HG03520 (cell line): ENCODE data around the gene KHDRBS1.
"Not testable (repeated sequence)": the region's sequence is repeated elsewhere in the genome, so short reads cannot be mapped to it uniquely, and the experiment has no call there.

Experiments used
- ATAC-seq: cut with Tn5 transposase; IDR thresholded peaks from one replicate; pipeline ENCODE4 v1.9.1; 2021; ENCODE audit warnings: mild to moderate bottlenecking, moderate library complexity; ENCODE audit not compliant: unreplicated experiment

Gene KHDRBS1, protein sequence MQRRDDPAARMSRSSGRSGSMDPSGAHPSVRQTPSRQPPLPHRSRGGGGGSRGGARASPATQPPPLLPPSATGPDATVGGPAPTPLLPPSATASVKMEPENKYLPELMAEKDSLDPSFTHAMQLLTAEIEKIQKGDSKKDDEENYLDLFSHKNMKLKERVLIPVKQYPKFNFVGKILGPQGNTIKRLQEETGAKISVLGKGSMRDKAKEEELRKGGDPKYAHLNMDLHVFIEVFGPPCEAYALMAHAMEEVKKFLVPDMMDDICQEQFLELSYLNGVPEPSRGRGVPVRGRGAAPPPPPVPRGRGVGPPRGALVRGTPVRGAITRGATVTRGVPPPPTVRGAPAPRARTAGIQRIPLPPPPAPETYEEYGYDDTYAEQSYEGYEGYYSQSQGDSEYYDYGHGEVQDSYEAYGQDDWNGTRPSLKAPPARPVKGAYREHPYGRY

GRCh38 chr1:32013386-32014198 lies at the start of gene KHDRBS1:
Gene KHDRBS1 (plus strand): TSS chr1:32013868. CDS start chr1:32013996, 128 bp downstream.
- peak; percentile 79 for ATAC-seq

DNA sequence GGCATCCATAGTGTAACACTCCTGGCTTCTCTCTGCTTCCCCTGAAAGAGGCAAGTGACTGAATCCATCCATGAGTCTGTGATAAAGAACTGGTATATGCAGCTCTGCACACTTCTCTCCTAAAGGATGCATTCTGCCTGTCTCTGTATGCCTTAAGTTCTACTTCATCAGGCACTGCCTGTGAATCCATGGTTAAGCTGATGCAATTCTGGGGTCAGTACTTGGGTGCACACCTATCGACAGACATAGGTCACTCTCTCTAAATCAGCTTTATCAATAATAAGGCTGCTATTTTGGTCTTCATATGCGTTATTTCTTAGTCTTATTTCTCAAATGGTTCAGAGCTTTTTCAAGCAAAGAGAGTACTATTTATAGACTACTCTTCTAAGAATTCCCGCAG lies 42.8 kb upstream of the KHDRBS1 start:
- no peak for ATAC-seq

DNA sequence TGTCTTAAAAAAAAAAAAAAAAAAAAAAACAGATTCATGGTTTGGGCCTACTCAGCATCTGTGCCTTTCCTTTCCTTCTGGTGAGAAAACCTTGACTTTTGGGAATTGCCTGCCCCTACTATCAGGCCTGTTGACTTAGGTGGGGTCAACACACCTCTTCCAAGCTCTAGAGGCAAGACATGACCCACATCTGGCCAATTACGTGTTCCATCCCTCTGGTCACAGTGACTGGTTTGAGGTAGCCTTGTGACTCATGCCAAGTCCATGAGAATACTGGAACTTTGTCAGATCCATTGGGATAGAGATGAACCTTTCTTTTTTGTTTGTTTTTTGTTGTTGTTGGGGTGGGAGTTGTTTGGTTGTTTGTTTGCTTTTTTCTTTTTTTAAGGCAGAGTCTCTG lies 37.3 kb upstream of the KHDRBS1 start:
- ATAC-seq: no peak

DNA sequence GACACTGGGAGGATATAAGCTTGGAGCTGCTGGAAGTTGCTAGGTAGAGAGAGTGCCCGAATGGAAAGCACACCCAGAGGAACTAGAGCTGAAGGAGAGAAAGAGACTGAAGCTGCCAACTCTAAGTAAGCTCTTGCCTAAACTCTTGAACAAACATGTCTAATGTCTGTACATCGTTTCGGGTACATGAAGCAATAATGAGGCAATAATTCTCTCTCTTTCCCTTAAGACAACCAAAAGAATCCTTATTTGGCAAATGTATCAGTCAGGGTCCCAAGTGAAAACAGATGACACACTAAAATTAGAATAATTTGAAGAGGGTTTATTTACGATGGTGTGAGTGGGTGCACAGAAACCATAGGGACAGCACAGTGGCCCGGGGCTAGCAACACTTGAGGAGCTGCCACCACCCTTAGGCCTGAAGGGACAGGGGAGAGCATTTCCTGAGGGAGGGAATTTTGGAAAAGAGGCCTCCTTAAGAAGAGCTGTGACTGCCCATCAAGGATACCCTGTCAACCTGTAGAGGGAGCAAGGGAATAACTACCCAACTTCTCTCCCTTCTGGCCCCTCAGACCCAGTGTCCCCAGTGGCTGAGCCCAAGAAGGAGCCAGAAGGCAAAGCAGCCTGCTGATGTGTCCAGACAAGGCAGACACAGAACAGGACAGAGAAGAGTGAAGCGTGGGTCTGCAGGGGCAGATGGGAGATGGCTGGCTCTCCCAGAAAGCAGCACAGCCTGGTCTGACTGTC lies 36.1 kb upstream of the KHDRBS1 start:
- no peak for ATAC-seq

DNA sequence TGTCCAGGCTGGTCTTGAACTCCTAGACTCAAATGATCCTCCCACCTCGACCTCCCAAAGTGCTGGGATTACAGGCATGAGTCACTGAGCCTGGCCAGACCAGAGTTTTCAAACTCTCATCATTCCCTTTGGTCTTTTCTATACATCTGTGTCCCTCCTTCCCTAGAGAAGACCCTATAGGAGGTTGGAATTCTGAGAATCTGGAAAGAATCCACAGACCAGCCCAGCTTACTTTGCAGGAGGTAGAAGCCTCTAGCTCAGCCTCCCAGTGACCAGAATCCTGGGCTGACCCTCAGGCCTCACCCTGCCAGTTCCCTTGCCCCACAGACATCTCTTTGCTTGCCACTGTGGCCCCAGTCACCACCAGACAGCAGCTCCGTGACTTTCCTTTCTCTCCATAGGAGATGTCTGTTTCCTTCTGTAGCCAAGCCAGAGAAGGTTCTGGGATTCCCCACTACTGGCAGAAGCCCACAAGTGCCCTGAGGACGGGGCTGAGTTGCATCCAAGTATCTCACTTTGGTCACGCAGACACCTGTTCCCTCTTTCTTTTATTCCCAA lies 34.7 kb upstream of the KHDRBS1 start:
- no peak for ATAC-seq

DNA sequence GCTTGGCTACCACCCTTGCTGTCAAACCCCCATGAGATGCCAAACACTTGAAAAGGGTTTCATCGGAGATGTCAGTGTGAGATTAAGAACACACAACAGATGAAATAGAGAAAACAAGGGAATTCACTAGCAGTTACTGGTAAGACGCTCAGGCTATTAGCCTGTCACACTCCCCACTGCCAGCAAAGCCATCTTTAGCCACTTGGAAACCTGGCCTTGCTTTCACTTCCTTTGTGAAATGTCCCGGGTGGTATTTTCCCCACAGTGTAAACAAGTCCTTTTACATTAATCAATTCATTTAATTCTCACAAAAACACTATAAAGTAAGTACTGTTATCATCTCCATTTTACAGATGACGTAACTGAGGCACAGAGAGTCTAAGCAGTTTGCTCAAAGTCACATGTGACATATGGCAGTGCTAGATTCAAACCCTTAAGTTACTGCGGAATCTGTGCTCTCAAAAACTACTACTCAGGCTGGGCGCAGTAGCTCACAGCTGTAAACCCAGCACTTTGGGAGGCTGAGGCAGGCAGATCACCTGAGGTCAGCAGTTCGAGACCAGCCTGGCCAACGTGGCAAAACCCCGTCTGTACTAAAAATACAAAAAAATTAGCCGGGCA lies 32.7 kb upstream of the KHDRBS1 start:
- ATAC-seq: no peak

DNA sequence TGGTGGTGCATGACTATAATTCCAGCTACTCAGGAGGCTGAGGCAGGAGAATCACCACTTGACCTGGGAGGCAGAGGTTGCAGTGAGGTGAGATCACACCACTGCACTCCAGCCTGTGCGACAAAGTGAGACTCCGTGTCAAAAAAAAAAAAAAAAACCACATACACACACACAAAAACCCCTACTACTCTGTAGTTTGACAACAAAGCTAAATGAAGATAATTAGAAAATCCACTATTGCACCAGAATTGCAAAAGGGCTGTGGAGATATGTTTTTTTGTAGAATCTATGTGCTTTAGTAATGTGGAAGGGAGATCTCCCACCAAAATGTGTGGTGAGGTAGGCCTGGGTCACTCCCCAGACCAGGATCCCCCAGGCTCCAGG lies 32.2 kb upstream of the KHDRBS1 start:
- ATAC-seq: no peak

GRCh38 chr1:31981972-31982371 lies 31.7 kb upstream of the KHDRBS1 start:
- no peak for ATAC-seq

DNA sequence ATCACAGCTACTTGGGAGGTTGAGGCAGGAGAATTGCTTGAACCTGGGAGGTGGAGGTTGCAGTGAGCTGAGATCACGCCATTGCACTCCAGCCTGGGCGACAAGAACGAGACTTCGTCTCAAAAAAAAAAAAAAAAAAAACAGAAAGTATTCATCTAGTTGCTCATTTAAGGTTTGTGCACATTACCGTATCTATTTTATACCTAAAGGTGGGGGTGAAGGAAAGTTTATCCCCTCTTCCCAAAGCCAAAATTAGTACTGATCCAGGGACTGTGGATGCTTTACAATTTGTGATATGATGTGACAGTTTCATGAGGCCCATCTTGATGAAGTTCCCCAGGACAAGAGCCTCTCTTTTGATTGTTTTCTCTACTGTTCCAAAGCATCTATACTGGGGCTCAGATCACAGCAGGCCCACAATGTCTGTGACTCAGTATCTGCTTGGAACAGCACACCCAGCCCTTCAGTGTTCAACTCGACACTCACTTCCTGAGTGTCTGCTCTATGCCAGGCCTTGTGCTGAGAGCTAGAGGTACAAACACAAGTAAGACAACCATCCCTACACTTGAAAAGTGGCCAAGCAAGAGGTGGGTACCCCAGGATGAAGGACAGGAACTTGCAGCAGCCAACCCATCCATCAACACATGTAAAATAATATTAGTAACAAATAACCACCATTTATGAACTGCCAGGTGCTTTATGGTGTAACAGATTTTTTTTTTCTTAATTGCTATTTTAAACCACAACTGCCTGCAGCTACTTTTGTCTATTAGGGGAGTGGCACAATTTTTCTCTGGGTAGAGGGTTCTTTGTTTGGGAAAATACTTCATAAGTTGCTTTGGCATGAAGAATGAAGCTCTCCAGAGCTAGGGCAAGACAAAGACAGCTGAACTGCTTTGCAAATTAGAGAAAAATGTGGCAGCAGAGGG lies 29.0 kb upstream of the KHDRBS1 start:
- no peak for ATAC-seq

DNA sequence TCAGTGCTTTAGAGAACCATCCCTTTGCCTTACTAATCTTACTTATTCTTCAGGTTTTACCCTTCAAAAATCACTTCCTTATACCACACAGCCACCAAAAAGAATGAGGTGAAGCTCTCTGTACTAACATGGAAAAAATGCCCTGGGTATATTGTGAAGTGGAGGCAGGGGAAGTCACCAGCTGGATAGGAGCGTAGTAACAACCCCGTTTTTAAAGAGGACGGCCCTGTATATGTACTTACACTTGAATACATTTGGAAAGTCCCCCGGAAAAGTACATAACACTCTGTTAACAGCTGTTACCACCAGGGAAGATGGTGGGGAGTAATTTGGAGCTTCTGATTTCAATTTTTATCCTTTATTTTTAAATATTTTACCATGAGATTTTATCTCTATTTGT lies 28.2 kb upstream of the KHDRBS1 start:
- ATAC-seq: no peak

- ATAC-seq: no peak
Measured at GRCh38 chr1:31987135-31987619, 26.5 kb upstream of the KHDRBS1 start.

DNA sequence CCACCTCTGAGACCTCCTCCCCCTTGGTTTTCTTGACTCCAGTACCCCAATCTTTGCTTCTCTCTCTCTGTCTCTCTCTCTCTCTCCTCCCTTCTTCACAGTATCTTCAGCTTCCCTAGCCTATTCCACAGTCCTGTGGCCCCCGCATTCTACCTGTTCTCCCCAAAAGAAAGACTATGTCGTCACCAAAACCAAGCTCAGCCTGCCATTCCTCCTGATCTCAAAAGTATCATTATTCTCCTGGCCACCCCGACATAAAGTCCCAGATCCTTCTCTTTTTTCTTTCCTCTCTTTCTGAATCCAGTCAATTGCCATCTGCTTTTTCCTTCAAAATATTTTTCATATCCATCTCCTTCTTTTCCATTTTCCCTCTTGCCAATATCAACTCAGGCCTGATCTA lies 23.7 kb upstream of the KHDRBS1 start:
- ATAC-seq: no peak

DNA sequence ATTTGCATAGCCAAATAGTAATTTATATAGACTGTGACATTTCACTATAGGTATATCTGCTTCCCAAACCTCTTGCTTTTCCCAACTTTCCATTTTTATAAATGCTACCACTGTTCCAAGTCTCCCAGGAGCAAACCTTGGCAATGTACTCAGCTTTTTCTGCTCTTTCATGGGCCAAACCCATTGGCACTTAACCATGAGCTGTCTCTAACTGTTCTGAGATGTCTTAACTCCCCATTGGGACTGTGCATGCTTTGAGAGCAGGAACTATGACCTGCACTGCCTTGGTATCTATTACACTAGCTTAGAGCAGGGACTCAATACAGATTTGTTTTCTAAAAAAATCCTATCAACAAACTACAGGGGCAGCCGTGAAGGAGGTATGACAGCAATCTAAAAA lies 22.5 kb upstream of the KHDRBS1 start:
- no peak for ATAC-seq

DNA sequence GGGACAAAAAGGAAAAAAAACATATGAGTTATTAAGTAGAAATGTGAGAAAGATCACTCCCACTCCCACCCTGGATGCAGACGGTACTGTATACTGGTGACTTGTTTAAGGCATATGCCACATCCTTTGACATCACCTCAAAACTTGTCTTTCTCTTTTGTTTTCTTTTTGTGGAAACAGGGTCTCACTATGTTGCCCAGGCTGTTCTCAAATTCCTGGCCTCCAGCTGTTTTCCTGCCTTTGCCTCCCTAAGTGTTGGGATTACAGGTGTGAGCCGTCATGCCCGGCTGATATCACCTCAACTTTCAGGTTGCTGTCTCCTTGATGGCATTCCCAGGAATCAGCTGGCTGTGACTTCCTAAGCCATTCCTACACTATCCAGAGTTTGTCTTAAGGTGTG lies 18.4 kb upstream of the KHDRBS1 start:
- no peak for ATAC-seq

- not testable (repeated sequence) for ATAC-seq
Measured at GRCh38 chr1:31996121-31996520, 17.5 kb upstream of the KHDRBS1 start.

DNA sequence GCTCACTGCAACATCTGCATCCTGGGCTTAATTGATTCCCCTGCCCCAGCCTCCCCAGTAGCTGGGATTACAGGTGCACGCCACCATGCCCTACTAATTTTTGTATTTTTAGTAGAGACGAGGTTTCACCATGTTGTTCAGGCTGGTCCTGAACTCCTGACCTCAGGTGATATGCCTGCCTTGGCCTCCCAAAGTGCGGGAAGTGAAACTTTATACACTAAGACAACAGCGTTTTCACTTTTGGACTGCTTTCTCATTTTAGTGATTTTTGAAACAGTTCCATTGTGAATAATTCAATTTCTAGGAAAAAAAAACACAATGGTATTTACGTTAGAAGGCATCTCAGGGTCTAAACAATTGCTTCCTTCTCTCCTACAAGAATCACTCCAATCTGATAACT lies 11.8 kb upstream of the KHDRBS1 start:
- no peak for ATAC-seq

DNA sequence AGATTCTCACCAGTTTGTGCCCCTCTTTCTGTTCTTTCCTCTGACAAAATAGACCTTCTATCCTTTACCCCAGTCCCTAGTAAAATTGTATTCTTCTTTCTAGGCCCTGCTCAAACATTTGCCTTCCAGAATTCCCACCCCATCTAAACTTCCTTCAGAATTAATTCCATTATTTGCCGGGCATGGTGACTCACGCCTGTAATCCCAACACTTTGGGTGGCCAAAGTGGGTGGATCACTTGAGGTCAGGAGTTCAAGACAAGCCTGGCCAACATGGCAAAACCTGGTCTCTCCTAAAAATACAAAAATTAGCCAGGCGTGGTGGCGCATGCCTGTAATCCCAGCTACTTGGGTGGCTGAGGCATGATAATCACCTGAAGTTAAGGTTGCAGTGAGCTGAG lies 11.4 kb upstream of the KHDRBS1 start:
- not testable (repeated sequence) for ATAC-seq

DNA sequence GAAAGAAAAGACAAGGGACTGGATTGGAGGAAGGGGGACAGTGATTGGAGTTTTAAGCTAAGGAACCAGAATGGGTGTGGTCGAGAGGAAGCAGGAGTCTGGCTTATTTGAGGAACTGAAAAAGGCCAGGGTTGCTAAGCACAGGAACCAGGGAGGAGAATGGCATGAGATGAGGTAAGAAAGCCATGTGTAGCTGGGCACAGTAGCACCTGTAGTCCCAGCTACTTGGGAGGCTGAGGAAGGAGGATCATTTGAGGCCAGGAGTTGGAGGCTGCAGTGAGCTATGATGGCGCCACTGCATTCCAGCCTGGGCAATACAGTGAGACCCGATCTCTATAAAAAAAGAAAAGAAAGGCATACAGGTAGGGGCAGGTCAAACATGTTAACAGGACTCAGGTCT lies 8.1 kb upstream of the KHDRBS1 start:
- ATAC-seq: no peak

DNA sequence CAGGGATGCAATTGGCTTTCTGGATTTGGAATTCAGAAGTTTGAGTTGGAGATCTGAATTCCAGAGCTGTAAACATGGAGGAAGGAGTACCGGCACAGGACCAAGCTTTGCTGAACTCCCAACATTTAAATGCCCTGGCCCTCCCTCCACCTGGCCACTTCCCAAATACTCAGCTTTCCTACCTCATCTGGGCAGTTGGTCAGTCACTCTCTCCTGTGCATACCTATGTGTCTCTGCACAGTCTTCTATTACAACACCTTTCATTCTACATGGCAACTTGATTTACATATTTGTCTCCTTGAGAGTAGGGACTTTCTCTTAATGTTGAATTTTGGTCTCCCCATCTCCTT lies 6.1 kb upstream of the KHDRBS1 start:
- ATAC-seq: no peak

DNA sequence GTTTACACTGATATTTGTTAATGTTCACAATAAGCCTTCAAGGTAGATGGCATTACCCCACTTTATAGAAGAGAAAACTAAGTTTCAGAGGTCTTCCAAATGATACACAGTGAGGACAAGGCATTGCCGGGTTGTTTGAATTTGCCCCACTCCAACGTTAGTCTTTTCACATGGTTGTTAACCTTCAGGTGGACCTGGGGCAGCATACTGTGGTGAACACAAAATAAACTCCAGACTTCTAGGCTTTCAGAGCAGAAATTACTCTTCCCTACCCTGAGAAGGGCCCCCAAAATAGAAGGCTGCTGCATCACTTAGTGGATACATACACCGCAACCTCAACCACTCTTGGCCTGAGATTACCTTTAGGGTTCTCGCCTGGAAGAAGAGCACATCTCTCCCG lies 3.4 kb upstream of the KHDRBS1 start:
- ATAC-seq: no peak
